NCI-H1417 treated with DMSO at 0.1 percent for 48 hours (cell line): ENCODE results near the gene ANO1.
"Not testable (repeated sequence)": the region's sequence is repeated elsewhere in the genome, so short reads cannot be mapped to it uniquely, and the experiment has no call there.

Experiments used
- DNase-seq: peaks from one replicate; lab custom pipeline; 2025; lab: John Stamatoyannopoulos, UW

Gene ANO1

DNA sequence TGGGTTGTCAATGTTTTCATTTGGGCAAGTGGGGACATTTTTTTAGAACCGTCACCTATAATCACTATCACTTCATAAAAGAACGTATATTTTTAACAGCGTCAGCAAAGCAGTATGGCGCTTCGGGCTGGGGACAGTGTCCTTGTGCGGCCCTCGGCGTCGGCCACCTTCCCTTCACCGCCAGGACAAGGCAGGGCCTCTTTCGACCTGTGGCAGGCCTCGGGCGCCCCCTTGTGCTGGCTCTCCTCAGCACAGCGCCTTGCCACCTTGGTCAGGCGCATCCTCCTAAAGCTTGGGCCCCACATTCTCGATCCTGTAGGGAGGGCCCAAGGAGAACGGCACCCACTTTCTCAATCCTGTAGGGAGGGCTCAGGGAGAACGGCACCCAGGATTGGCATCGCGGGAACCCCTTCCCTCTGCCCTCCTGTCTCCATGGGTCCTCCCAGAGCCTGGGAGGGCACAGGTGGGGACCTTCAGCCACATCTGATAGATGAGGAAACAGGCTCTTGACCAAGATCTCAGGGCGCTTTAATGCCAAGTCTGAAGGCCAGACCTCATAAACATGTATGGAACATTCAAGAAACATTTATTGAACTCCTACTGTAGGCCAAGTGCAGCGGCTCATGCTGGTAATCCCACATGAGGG lies 113.5 kb downstream of the ANO1 start:
- DNase-seq = no peak

DNA sequence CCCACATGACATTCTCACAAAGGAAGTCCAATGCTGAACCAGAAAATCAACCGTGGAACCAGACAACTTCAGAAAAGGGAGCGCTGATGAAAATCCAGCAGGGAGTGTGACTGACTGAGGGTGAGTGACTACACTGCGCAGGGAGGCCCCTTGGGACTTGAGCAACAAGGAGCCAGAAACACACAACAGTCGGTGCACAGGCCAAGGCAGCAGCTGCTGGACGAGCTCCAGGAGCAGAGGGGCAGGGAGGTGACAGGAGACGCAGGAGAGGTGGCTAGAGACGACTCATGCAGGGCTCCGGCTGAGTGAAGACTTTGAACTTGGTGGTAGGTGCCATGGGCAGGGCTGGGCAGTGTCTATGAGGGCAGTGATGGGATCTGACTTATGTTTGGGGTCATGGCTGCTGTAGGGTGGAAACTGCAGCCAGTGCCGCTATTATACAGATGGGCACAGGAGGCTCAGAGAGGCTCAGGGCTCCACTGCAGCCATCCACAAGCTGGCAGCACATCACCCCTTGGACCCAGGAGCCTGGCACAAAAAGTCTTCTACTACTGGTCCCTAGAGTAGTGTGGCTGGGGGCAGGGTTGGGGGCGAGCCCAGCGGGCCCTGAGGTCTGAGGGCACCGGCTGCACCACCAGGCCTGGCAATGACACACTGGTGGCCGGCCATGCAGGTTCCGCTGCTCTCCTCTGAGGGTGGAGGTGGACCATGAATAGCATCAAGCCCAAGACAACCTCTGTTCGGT lies 114.7 kb downstream of the ANO1 start:
- no peak for DNase-seq

DNA sequence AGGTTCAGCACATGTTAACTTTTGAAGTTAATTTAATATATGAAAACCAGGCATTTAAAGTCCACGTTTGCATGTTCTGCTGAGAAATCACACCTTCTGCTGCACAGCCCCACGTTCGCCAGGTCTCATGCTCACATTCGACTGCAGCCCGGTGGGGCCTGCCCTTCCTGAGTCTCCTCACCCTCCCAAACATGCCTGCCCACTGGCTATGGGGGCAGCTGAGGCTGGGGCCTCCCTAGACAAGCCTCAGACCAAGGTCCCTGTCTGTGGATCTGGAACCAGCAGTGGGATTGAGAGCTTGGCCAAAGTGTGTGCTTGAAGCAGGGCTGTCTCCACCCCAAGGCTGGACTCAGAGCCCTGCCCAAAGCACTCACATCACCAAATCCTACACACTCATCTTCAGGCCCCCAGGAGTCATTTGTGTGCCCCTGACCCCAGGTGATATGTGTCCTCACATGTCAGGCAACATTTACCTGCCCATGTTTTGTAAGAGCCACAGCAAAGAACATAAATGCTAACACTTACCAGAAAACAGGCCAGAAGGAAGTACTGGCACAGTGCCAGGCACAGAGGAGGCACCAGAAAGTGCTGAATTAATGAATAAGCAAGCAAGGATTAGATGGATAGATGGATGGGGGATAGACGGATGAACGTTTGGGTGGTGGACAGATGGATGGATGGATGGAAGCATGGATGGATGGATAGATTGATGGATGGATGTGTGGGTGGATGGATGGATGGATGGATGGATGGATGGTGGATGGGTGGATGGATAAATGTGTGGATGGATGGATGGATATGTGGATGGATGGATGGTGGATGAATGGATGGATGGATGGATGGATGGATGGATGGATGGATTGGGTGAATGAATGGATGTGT lies 115.5 kb downstream of the ANO1 start:
- no peak for DNase-seq

DNA sequence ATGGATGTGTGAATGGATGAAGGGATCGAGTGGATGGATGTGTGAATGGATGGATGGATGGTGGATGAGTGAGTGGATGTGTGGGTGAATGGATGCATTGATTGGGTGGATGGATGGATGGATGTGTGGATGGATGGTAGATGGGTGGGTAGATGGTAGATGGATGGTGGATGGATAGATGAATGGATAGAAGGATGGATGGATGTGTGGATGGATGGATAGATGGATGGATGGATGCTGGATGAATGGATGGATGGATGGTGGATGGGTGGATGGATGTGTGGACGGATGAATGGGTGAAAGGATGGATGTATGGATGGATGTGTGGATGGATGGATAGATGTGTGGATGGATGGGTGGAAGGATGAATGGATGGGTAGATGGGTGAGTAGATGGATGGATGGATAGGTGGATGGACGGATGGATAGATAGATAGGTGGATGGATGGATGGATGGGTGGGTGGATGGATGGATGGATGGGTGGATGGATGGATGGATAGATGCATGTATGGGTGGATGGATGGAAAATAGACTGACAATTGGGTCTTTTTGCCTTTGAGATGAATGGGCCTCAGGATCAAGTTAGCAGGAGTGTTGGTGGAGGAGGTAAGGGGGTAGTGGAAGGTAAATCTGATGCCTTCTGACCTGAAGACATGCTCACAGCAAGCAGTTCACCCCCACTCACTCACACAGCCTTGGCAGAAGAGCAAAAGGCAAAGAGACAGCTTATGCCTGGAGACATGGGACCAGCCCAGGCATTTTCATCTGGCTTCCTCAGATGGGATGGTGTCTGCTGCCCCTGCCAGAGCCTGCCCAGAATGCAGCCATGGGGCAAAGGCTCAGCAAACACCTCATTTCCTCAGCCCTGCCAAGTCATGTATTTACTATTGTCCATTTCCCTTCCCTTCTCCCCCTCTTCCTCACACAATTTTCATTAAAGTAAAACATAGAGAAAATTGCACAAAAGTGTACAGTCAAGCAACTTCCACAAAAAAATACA lies 117.0 kb downstream of the ANO1 start:
- no peak for DNase-seq

DNA sequence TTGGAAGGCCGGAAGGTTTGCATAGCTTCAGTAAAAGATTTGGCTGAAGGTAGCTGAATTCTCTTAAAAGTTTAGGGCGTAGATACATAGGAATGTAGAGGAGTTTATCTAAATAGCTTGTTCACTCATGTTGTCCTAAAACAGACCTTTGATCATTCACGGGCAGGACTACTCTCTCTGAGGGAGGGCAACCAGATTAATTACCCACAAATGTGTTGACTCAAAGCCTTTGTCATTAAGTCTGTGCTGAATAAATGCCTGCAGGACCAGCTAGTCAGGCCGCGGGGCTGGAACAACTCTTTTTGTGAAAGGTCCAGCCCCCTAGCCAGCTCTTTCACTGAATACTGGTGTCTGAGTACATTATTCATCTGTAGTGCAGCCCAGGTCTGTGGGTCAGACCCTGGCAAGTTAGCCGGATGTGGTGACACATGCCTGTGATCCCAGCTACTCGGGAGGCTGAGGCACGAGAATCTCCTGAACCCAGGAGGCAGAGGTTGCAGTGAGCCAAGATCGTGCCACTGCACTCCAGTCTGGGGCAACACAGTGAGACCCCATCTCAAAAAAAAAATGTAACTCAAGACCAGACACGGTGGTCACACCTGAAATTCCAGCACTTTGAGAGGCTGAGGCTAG lies 122.2 kb downstream of the ANO1 start:
- no peak for DNase-seq

DNA sequence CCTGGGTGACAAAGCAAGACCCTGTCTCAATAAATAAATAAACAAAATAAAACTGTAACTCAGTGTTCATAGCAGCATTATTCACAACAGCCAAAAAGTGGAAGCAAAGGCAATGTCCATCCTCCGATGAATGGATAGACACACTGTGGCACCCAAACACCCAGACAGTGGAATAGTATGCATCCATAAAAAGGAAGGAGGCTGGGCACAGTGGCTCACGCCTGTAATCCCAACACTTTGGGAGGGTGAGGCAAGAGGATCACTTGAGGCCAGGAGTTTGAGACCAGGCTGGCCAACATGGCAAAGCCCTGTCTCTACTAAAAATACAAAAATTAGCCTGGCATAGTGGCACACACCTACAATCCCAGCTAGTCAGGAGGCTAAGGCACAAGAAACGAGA lies 122.9 kb downstream of the ANO1 start:
- DNase-seq = not testable (repeated sequence)

DNA sequence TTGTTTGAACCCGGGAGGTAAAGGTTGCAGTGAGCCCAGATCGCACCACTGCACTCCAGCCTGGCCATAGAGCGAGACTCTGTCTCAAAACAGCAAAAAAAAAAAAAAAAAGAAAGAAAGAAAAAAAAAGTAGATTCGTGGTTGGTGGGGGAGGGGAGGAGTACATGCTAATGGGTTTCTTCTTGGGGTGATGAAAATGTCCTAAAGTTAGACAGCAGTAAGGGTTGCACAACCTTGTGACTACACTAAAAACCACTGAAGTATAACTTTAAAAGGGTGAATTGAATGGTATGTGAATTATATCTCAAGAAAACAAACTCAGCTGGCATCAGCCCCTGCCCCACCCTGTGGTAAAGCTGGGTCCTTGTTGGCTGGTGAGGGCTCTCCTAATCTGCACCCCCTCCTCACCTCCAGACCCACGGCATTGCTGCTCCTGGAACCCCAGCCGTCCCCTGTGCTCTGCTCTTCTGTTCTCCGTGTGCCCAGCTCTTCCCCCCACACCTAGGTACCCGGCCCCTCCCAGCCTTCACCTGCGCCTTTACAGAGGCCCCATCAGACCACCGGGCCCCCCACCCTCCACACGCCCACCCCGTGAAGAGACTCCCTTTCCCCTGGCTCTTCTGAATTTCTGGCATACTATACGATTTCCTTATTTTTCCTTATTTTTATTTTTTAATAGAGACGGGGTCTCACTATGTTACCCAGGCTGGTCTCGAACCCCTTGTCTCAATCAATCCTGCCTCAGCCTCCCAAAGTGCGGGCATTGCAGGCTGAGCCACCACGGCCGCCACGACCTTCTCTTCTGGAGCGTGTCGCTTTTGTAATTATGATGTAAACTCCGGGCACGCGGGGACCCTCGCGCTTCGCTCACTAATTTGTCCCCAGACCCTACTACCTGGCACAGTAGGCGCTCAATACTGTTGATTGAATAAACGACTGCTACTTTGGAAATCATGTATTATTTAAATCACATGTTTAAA lies 124.1 kb downstream of the ANO1 start:
- DNase-seq = no peak

DNA sequence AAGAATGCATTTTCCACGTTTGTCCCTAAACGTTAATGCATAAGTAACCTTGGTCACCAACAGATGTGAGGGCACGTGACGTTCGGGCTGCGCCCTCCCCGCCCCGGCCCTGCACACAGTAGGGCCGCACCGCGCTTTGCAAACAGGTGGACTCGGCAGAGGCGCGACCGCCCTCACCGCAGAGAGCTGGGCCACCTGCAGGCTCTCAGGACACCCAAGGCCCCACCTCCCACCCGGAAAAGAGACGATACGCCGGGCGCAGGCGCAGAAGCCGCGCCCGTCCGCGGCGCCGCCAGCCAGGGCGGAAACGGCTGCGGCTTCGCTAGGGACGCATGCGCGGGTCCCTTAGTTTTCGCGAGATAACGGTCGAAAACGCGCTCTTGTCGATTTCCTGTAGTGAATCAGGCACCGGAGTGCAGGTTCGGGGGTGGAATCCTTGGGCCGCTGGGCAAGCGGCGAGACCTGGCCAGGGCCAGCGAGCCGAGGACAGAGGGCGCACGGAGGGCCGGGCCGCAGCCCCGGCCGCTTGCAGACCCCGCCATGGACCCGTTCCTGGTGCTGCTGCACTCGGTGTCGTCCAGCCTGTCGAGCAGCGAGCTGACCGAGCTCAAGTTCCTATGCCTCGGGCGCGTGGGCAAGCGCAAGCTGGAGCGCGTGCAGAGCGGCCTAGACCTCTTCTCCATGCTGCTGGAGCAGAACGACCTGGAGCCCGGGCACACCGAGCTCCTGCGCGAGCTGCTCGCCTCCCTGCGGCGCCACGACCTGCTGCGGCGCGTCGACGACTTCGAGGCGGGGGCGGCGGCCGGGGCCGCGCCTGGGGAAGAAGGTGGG lies 125.0 kb downstream of the ANO1 start, which contains the start of gene FADD:
FADD (plus strand) TSS at position 377 of the 831 bp plus-strand sequence; CDS start at position 541, 164 bp downstream.
- peak; percentile 76 for DNase-seq

DNA sequence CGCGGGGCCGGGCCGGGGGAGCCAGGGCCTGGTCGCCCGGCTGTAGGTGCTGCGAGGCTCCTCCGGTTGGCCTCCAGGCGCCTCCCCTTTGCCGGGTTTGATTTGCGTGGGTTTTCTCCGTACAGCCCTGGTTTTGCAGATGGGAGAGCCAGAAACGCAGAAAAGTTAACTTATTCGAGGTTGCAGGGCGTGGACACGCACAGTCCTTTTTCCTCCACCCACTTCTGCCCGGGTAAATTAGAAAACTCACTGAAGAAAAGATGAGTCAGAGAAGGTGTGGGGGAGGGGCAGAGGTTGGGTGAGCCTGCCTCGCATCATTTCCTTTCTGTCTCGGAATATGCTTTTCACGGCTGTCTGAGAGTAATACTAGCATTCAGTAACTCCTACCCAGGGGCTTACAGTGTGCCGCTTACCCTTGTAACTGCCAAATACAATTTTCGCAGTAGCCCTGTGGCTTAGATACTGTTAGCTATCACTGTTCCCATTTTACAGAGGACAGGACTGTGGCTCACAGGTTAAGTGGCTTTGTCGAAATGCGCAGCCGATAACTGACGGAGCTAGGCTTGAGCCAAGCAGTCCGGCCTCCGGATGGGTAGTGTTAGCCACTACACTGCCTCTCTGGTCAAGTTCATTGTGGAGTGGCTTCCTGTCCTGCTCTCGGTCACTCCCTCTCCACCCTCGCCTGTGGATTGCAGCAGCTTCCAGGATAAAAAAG lies 125.8 kb downstream of the ANO1 start:
- no peak for DNase-seq

DNA sequence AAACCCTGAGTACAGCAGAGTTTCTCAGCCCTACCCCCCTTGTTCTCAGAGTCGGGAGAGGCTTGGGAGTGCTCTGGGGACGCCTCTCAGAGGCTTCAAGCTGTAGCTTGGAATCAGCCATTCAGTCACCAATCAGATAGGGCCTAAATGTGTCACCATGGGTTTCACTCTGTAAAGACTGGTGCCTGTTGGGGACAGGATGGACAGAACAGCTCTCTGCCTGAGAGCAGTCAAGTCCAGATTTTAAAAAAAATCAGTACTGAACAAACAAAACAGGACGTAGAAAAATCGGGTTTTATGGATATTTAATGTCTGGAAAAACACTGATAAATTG lies 126.3 kb downstream of the ANO1 start:
- no peak for DNase-seq

DNA sequence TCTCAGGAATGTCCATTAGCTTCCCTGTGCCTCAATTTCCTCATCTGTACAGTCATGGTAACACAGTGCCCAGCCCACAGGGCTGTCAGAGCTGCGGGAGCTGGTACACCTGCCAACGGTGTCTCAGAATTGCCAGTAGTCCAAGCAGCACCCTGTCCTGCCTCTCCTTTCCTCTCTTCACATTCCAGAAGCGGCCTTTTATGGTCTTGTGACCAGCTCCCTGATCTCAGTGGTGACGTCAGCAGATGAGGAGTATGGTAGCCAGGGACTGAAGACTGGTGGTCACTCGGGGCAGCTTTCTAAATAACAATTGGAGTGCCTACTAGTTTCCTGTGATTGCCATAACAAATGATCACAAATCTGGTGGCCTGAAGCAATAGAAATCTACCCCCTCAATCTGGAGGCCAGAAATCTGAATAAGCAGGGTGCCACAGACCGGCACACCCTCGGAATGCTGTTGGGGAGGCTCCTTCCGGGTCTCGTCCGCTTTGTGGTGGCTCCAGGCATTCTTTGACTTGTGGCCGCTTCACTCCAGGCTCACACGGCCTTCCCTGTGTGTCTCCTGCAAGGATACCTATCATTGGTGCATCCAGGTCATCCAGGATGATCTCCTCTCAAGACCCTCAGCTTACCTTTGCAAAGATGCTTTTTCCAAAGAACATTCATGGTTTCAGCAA lies 127.1 kb downstream of the ANO1 start:
- no peak for DNase-seq

DNA sequence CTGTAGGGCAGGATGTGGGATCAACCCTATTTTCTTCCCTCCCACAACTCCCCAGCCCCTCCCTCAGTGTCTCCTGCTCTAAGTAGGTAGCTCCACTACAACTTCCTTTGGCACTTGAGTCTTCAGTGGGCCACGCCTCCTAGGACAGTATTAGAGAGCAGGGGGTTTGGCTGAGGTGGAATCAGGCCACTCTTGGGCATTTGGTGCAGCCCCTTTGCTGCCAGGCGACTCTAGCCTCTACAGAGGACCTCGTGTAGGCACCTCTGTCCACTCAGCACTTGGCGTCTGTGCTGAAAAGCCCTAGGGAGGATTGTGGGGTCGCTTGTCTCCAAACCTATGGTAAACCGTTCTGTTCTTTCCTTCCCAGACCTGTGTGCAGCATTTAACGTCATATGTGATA lies 127.6 kb downstream of the ANO1 start:
- no peak for DNase-seq

DNA sequence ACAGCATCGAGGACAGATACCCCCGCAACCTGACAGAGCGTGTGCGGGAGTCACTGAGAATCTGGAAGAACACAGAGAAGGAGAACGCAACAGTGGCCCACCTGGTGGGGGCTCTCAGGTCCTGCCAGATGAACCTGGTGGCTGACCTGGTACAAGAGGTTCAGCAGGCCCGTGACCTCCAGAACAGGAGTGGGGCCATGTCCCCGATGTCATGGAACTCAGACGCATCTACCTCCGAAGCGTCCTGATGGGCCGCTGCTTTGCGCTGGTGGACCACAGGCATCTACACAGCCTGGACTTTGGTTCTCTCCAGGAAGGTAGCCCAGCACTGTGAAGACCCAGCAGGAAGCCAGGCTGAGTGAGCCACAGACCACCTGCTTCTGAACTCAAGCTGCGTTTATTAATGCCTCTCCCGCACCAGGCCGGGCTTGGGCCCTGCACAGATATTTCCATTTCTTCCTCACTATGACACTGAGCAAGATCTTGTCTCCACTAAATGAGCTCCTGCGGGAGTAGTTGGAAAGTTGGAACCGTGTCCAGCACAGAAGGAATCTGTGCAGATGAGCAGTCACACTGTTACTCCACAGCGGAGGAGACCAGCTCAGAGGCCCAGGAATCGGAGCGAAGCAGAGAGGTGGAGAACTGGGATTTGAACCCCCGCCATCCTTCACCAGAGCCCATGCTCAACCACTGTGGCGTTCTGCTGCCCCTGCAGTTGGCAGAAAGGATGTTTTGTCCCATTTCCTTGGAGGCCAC lies 128.3 kb downstream of the ANO1 start:
- no peak for DNase-seq

DNA sequence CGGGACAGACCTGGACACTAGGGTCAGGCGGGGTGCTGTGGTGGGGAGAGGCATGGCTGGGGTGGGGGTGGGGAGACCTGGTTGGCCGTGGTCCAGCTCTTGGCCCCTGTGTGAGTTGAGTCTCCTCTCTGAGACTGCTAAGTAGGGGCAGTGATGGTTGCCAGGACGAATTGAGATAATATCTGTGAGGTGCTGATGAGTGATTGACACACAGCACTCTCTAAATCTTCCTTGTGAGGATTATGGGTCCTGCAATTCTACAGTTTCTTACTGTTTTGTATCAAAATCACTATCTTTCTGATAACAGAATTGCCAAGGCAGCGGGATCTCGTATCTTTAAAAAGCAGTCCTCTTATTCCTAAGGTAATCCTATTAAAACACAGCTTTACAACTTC lies 128.9 kb downstream of the ANO1 start:
- DNase-seq = no peak

DNA sequence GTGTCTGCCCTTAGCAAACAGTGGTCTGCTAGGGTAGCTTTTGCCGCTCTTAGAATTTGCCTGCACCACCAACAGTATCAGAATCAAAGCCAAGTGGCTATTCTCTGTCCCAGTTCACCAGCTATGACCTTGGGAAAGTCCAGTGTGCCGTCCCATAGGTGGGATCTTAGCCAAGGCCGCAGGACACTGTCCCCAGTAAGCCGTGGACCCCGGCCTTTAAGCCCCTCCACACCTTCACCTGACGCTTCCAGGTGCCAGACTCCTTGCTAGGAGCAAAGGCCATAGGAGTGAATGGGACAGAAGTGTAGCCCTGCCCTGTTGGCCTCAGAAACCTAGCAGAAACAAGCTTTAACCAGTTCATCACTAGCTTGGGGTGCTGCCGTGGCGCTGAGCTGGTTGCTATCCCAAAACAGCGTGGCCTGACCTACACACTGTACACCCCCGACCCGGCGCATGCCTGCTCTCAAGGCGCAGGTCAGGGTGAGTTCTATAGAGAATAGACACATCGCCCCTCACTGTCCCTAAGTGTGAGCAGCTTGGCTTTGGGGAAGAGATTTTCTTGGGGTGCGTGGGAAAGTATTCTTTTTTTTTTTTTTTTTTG lies 129.5 kb downstream of the ANO1 start:
- DNase-seq = no peak

DNA sequence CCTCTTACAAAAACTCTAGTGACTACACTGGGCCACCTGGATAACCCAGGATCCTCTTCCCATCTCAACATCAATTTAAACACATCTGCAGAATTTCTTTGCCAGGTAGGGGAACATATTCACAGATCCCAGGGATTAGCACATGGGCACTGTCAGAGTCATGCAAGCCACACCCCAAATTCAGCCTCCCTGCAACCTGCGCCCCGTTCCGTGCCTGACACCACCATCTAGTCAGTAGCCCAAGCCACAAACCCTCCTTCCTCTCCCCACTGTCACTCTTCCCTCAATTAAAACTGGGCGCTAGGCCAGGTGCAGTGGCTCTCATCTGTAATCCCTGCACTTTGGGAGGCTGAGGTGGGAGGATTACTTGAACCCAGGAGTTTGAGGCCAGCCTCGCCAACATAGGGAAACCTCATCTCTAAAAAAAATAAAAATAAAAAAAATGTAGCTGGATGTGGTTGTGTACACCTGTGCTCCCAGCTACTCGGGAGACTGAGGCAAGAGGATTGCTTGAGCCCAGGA lies 131.3 kb downstream of the ANO1 start:
- no peak for DNase-seq
